OCI-LY3 (cell line): Measurements from ENCODE around the gene UBE3B.

ENCODE experiments used
- H2AFZ ChIP-seq: fragments of 200-600, 300-600 bp; shearing (Covaris generic); 2 replicates; pipeline ENCODE4 v1.6.0; 2014; ENCODE audit warnings: antibody characterized with exemption, low read depth, low read length
- H3K27ac ChIP-seq: fragments of 200-600, 300-600 bp; sonication (generic); 2 replicates; pipeline ENCODE4 v1.5.1; 2014; ENCODE audit warnings: mild to moderate bottlenecking, low read length, moderate library complexity, mixed read lengths
- H3K27me3 ChIP-seq: fragments of 200-600, 300-600 bp; sonication (generic); 2 replicates; pipeline ENCODE4 v1.6.1; 2014; ENCODE audit warnings: low read depth, low read length, mixed read lengths
- H3K36me3 ChIP-seq: fragments of 200-600, 300-600 bp; sonication (generic); replicated peaks from 2 replicates; pipeline ENCODE3; 2014; ENCODE audit warnings: low read depth, low read length, mixed read lengths
- H3K4me1 ChIP-seq: fragments of 300-600, 200-600 bp; sonication (generic); 2 replicates; pipeline ENCODE4 v1.6.1; 2014; ENCODE audit warnings: low read length, mixed read lengths
- H3K4me2 ChIP-seq: fragments of 200-600, 300-600 bp; sonication (generic); 2 replicates; pipeline ENCODE4 v1.6.1; 2014; ENCODE audit warnings: low read length, mixed read lengths
- H3K4me3 ChIP-seq: fragments of 300-600, 200-600 bp; sonication (generic); 2 replicates; pipeline ENCODE4 v1.5.1; 2014; ENCODE audit warnings: antibody characterized with exemption, mild to moderate bottlenecking, low read length, moderate library complexity
- H3K79me2 ChIP-seq: fragments of 300-600, 200-600 bp; shearing (Covaris generic); 2 replicates; pipeline ENCODE4 v1.6.1; 2014; ENCODE audit warnings: mild to moderate bottlenecking, low read length, mixed read lengths
- H3K9ac ChIP-seq: fragments of 300-600, 200-600 bp; shearing (Covaris generic); 2 replicates; pipeline ENCODE4 v1.6.0; 2014; ENCODE audit warnings: mild to moderate bottlenecking, low read length, moderate library complexity
- H3K9me3 ChIP-seq: fragments of 200-600, 300-600 bp; shearing (Covaris generic); 2 replicates; pipeline ENCODE4 v1.6.1; 2014; ENCODE audit warnings: low read length, mixed read lengths; ENCODE audit not compliant: insufficient read depth
- H4K20me1 ChIP-seq: fragments of 200-600, 300-600 bp; sonication (generic); 2 replicates; pipeline ENCODE4 v1.6.1; 2016; ENCODE audit warnings: low read length, mixed read lengths; ENCODE audit not compliant: insufficient read depth
- EZH2phosphoT487 ChIP-seq: fragments of 200-600 bp; shearing (Covaris generic); IDR thresholded peaks from 2 replicates; pipeline ENCODE4 v1.6.1; 2018; ENCODE audit warnings: antibody characterized with exemption, mixed run types, low read depth
- TF ChIP-seq, protein P1 (sequence below): fragments of 200-600, 300-600 bp; sonication (generic); IDR thresholded peaks from 2 replicates; pipeline ENCODE4 v1.5.1; 2014; ENCODE audit warnings: antibody characterized with exemption, low read length, low read depth

Gene UBE3B

GRCh38 chr12:109503611-109504010 is 26.2 kb downstream of the UBE3B start:
- Histone ChIP-seq H3K36me3 (peaks cover 20% of the 10 kb centered on the region), H3K9ac (no peak overlapping the region), H3K4me2 (no peak overlapping the region), H3K9me3 (no peaks in the 10 kb centered on the region), H3K79me2 (no peaks in the 10 kb centered on the region), H3K4me3 (no peak overlapping the region), H4K20me1 (no peaks in the 10 kb centered on the region), H2AFZ (no peak overlapping the region), H3K27ac (no peak overlapping the region), H3K27me3 (no peaks in the 10 kb centered on the region), H3K4me1 (no peaks in the 10 kb centered on the region)
- TF ChIP-seq, protein P1, sequence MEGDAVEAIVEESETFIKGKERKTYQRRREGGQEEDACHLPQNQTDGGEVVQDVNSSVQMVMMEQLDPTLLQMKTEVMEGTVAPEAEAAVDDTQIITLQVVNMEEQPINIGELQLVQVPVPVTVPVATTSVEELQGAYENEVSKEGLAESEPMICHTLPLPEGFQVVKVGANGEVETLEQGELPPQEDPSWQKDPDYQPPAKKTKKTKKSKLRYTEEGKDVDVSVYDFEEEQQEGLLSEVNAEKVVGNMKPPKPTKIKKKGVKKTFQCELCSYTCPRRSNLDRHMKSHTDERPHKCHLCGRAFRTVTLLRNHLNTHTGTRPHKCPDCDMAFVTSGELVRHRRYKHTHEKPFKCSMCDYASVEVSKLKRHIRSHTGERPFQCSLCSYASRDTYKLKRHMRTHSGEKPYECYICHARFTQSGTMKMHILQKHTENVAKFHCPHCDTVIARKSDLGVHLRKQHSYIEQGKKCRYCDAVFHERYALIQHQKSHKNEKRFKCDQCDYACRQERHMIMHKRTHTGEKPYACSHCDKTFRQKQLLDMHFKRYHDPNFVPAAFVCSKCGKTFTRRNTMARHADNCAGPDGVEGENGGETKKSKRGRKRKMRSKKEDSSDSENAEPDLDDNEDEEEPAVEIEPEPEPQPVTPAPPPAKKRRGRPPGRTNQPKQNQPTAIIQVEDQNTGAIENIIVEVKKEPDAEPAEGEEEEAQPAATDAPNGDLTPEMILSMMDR, result no peak
- no peak for TF ChIP-seq EZH2phosphoT487

- Histone ChIP-seq H4K20me1 (no peaks in the 10 kb centered on the region), H3K27me3 (no peaks in the 10 kb centered on the region), H3K9ac (no peak overlapping the region), H3K4me1 (no peaks in the 10 kb centered on the region), H3K4me2 (no peak overlapping the region), H3K9me3 (no peaks in the 10 kb centered on the region), H3K79me2 (no peaks in the 10 kb centered on the region), H3K4me3 (no peak overlapping the region), H3K36me3 (peaks cover 20% of the 10 kb centered on the region), H2AFZ (no peak overlapping the region), H3K27ac (no peak overlapping the region)
- no peak for TF ChIP-seq EZH2phosphoT487
- TF ChIP-seq, protein P1, result no peak
Measured at GRCh38 chr12:109504068-109504467, 26.6 kb downstream of the UBE3B start.

- Histone ChIP-seq H3K4me3 (no peak overlapping the region), H3K4me2 (no peak overlapping the region), H3K36me3 (peaks cover 10% of the 10 kb centered on the region)
Measured at GRCh38 chr12:109510196-109510595, 32.8 kb downstream of the UBE3B start.

DNA sequence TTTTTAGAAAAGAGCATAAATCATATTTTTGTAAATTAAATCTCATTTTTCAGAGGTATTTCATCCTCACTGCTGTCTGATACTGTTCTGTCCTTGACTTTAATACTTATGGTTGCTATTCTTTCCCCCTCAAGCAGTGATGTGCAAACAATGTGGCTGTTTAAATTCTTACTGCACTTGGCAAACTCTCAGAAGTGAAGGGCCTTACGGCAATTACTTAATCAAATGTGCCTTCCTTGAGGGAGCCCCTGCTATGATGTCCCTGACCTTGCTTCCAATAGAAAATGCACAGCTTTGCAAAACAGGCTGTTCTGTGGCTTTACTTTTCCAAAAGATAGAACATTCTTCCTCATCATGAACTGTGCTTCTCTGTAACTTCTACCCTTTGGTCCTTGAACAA is 35.2 kb downstream of the UBE3B start:
- Histone ChIP-seq H3K27ac (no peak overlapping the region), H3K4me1 (no peaks in the 10 kb centered on the region), H3K27me3 (no peaks in the 10 kb centered on the region), H4K20me1 (no peaks in the 10 kb centered on the region), H2AFZ (no peak overlapping the region), H3K36me3 (peaks cover 18% of the 10 kb centered on the region), H3K4me3 (no peak overlapping the region), H3K79me2 (no peaks in the 10 kb centered on the region), H3K4me2 (no peak overlapping the region), H3K9ac (no peak overlapping the region), H3K9me3 (no peaks in the 10 kb centered on the region)
- TF ChIP-seq, protein P1, result no peak
- TF ChIP-seq EZH2phosphoT487, result no peak

More at GRCh38 chr12:109510196-109510595, 32.8 kb downstream of the UBE3B start:
- Histone ChIP-seq H3K9me3 (no peaks in the 10 kb centered on the region), H3K27ac (no peak overlapping the region), H3K4me1 (no peaks in the 10 kb centered on the region), H3K79me2 (no peaks in the 10 kb centered on the region), H2AFZ (no peak overlapping the region), H4K20me1 (no peaks in the 10 kb centered on the region), H3K9ac (no peak overlapping the region), H3K27me3 (no peaks in the 10 kb centered on the region)
- TF ChIP-seq, protein P1, result no peak
- TF ChIP-seq EZH2phosphoT487, result no peak
